ENCODE measurements around the gene SLC26A2.

Gene SLC26A2

DNA sequence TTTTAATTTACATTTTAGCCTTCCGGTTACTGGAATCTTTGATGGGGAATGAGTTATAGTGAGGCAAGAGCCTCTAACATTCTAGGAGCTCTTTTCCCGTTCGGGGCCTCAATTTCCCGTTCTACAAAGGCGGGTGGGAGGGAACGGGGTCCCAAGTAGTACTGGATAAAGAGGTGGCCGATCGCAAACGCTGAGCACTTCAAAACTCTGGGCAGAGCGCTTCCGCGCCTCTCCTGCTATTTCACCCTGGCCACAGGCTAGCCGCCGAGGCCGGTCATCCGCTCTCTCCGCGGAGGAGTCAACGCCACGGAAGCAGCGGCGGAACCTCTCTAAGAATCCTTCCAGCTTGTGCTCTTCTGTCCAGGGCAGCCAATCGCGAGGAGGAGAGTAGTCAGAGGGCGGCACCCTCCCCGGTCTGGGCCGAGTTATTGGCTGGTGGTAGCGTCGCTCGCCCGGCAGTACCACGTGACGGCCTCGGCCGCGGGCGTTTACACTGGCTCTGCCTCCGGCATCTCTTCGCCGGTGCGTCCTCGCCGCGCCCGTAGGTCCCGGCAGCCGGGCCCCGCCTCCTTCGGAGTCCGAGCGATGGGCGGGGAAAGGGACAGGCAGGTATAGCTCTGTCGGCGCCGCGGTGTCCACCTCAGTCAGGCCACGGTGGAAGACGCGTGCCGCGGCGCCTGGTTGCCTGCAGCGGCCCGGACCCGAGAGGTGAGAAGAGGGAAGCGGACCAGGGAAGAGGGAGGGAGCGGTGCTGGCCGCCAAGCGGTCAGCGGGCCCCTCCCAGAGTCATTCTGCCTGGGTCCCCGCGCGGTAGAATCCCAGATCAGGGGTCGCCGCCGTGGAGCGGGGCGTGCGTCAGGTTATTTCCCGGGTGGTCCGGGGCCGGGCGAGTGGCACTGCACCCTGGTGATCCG lies at the start of gene SLC26A2:
Gene SLC26A2, plus strand, starts transcription at position 487 of the 914 bp plus-strand sequence. CDS start 16,895 bp downstream, outside the sequence.
- DNase-seq = peak; percentile 96

DNA sequence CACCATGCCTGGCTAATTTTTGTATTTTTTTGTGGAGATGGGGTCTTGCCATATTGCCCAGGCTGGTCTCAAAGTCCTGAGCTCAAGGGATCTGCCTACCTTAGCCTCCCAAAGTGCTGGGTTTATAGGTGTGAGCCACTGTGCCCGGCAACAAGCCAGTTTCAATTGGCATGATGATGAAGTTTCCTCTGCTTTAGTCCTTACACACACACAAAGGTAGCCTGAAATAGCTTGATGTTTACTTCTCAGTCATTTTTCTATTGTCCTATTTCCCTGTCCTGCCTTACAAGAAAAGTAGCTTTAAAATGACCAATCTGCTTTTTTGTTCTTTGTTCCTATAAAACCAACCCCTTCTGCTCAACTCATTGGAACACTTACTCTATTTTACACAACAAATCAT lies 49.5 kb upstream of the SLC26A2 start:
- DNase-seq = no peak

DNA sequence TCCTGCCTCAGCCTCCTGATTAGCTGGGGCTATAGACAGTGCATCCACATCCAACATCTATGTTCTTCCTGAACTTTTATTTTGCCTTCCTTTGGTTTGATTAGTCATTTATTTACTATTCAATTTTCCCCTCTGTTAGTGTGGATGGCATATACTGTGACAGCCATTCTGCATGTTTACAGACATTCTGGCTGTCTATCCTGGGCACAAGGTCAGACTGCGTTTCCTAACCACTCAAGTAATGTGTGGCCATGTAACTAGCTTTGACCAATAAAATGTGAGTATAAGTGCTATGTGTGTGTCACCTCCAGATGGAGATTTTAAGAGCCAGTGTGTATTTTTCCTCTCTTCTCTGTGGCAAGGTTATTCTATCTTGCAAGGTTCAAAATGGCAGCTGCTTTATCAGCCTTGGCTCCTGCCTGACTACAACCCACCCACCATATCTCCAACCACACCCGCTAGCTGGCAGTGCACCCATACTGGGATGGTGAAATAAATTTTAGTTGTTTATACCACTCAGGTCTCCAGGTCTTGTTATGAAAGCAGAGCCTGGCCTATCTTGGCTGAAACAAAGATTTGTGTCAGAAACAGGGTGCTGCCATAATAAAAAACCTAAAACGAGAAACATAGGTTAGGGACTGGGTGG lies 48.2 kb upstream of the SLC26A2 start:
- no peak for DNase-seq

DNA sequence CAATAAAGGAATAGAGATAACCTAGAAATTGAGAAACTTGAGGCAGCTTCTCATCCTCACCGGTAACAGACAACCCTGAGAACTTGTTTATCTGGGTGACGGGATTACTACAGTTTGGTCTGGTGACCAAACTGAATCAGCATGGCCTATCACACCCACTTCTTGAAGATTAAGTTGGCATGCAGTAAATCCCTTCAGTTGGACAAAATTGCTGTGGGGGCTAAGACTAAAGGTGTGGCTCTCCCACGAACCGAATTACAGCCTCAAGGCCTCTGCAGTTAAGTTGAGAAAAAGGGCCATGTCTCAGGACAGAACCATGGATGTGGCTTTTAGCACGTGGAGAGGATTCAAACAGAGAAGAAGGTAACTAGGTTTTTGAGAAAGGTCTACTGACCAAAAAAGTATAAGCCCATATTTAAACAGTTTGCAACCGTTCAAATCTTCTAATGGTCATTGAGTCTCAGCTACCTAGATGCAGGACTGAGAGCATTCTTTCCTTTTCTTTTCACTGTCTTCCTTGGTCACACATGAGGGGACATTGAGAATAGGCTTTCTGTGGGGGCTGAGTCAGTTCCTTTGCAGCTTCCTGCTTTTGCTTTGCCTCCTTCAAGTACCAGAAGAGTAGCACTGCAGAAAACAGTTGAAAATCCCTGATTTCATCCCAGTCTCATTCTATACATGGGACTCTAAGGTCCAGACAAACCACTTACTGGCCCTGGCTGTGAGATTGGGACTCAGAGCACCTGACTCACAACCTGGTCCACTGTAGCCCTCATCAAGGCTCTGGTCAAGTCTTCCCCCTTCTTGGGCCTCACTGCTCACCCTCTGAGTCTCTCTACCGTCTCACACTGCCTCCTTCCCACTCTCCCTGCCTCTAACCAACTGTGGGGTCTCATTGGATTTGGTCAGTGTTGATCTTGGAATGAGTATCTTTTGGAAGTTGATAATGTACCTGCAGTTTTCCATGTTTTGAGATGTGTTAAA lies 46.8 kb upstream of the SLC26A2 start:
- DNase-seq = no peak

DNA sequence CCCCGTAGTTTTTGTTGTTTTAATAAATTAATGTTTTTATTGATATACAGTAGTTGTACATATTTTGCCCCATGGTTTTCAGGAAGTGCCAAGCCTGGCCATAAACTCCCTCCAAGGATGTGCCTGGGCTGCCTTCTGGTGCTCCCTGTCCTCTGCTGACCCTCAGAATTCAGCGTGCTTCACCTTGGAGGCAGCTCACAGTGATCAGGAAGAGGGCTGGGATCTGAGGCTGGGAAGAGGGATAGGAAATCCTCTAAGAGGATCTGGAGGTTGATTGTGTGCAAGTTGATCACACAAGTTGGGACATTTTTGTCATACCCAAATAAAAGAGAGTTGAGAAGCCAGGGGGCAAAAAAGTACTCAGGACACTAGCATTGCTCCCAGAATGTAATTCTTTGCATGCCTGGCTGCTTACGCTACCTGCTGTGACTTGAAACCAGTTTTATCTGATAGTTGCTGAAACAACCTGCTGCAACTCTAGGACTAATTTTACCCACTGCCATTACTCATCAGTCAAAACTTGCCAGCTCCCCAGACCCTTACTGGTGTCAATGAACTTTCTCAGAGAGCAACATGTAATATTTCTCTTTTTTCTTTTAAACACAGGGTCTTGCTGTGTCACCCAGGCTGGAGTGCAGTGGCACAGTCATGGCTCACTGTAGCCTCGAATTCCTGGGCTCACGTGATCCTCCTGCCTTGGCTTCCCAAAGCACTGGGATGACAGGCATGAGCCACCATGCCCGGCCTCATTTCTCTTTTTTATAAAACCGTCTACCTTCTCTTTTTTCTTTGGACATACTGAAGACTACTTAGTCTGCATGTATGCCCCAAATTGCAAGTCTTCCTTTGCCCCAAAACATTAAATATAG lies 44.9 kb upstream of the SLC26A2 start:
- no peak for DNase-seq

DNA sequence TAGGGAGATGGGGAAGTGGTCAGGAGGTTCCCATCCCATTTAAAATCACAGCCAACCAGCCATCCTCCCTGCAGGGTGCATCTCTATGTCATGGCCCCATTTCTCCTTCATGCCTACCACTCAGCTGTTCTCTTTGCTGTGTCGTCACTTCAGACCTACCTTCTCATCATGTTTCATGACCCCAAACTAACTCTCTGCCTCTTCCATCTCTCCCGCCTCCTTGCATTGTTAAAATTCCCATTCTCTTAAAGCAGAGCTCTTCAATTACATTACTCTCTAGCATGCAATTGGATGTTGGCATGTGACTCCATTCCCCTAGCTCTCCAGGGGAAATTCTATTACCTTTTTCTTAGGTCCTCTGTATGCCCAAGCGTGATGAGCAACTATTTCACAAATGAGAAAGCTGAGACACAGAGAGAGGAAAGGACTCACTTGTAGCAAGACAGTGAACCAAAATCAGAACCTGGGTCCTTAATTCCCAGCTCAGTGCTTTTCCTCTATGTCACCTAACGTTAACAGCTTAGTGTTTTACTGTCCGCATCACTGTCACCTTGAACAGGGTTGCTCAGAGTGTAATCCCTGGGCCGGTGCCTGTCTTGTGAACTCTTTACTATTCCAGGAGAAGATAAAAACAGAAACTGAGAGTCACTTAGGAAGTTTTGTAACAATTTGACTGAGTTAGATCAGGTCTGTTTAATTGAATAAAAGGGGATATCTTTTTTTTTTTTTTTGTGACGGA lies 44.1 kb upstream of the SLC26A2 start:
- no peak for DNase-seq

DNA sequence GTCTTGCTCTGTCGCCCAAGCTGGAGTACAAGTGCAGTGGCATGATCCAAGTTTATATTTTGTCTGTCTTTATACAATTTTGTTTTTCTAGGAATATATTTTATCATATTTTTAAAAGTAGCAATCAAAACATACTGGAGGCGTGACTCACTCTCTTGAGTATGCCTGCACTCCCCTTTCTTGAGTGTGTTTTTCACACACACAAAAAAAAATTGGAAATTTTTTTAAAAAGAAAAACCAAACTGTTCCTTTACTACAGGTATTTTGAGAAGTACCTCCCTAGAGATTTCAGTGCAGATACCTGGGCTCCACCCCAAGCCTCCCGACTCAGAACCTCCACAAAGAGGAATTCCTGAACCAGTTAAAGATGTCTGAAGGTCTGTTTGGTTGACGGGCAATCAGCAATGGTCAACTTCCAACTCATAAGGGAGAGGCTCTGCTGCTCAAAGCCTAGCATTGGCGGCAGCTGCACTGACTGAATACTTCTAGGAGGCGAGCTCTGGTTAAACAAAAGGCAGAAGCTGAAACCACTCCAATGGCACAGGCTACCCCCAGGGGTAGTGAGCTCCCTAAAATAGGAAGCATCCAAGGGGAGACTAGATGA lies 43.4 kb upstream of the SLC26A2 start:
- no peak for DNase-seq

DNA sequence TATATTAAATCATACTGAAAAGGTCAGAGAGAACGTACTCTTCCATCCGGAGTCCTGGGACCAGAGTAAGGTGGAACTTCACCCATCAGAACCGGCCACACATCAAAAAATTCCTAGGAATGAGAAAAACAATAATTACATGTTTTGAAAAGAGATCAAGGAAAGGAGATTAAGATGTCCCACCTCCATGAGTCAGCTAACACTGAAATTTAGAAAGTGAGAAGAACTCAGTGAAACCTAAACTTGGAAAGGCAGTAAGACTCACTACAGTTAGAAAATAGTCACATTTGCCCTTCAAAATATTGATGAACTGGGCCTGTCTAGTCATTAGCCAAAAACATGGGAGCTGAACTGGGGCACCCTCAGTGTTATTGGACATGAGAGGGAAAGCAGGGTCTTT lies 39.0 kb upstream of the SLC26A2 start:
- DNase-seq = no peak

DNA sequence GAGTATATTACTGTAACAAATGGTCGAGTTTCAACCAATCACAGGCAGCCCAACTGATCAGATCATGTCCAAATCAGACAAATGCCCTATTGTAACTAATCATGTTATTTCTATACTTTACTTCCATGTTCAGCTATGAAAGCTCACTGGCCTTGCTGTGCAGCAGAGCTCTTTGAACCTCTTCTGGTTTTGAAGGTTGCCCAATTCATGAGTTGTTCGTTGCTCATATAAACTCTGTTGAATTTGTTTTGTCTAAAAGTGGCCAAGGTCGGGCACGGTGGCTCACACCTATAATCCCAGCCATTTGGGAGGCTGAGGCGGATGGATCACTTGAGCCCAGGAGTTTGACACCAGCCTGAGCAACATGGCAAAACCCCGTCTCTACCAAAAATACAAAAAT lies 37.6 kb upstream of the SLC26A2 start:
- no peak for DNase-seq

DNA sequence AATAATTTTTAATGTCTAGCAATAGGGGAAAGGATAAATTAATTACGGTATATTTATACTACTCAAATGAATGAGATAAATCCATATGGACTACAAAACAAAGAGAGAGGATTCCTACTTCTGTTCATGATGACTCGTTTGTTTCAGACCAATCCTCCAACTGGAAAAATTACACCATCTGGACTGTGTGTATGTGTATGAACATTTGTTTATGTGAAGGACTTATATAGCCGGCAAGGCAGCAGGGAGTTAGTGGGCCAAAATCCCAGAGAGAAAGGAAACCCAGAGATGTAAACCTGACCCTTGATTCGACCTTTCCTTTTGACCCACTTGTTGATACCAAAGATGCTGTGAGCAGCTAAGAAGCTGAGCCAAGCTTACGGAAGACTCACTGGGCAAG lies 36.1 kb upstream of the SLC26A2 start:
- no peak for DNase-seq

DNA sequence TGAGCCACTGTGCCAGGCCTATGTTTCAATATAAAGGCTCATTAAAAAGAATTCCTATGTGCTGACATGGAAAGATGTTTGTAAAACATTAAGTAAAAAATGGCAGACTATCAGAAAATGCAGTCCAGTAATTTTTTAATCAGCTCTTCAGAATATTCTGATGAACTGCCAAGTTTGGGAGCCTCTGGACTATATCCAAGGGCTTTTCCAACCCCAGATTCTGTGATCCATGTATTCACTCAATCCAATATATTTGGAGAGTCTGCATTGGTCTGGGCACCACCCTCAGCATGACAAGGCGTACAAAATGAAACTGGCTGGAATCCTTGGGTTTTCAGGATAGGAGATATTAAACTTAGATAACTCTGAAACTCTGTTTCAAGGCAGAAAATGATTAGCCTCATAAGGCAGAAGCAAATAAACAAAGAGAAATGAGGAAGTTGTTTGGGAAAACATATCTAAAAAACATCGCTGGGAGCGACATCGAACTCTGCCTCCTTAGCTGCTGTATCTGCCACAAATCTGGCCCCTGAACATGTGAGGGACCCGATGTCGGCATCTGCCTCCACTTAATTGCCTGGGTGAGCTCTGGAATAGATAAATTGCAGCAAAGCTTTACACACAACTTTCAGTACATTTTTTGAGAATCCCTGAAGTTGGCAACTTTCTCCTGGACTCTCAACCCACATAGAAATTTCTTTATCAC lies 30.4 kb upstream of the SLC26A2 start:
- no peak for DNase-seq

DNA sequence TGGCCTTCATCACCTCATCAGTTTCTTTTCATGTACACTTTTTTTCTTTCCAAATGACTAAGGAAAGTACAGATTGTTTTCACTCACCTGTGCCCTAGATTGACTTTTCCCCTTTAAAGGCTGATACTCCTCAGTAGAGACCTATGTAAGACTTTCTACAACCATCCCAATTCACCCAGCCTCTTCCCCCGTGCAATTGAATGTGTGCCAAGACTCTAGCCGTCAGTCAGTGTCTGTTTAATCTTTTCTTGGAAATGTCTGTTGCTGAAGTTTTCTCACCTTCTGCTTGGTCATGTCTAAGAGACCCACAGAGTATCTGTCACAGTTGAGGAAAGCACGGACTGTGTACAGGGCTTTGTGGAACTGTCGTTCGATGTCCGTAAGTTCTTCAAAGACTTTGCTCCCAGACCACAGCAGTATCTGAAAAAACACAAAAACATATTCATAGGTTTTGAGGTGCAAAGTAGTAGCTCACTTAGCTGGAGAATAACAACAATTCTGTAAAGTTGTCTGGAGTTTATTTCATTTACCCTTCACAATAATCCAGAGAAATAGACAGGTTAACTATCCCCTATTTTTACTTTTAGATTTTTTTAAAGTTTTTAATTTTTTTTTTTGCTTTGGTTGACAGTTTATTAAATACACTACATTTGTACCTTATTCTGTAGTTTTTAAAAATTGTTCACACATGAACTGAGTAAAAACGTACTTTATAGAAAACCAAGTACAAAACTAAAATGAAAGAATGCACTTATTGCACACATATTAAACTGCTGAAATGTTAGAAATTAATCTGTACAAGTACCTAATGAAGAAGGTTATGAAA lies 29.6 kb upstream of the SLC26A2 start:
- no peak for DNase-seq

DNA sequence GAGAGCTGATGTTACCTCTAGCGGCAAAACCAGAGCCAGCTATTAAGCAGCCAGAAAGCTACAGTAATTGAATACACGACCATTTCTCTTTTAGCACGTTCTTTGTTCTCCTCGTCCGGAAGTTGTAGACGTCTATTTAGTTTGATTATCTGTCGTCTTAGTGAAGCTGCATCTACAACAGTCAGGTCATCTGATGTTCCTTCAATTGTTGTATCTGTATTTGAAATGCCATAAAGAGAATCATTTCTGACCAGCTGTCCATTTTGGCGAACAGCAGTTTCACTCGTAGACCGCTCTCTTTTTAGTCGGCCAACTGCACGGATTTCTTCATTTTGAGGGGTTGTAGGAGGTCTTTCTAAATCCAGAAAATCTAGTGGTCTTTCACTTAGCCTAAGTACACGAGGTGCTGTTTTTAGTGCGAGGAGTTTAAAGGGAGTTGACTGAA lies 28.5 kb upstream of the SLC26A2 start:
- peak; percentile 16 for DNase-seq

DNA sequence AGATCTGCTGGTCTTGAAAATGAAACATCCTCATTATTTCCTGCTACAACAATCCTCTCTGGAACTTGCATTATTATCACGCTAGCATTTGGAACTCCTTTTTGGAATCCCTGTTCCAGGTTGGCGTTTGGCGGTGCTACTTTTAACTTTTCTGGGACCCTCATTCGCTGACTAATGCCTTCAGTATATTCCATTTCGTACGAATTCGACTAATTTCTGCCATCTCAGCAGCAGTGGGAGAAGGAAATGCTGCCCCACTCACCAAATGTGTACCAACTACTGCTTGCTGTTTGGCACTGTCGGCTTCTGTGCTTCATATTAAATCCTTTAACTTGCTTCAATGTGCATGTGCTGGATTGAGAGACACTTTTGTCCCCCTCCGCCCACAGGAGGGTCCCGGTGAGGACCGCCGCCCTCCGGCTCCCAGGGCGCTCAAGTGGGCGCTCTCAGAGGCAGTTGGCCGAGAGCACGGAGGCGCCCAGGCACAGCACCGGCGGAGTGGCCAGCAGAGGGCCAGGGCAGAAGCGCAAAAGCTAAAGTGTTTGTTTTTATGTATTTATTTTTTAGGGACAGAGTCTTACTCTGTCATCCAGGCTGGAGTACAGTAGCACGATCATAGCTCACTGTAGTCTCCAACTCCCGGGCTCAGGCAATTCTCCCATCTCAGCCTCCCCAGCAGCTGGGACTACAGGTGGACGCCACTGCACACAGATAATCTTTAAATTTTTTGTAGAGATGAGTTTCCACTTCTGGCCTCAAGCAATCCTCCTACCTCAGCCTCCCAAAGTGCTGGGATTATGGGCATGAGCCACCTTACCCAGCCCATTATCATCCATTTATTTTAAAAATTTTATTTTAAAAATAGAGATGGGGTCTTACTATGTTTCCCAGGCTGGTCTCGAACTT lies 27.9 kb upstream of the SLC26A2 start:
- DNase-seq = peak; percentile 21

DNA sequence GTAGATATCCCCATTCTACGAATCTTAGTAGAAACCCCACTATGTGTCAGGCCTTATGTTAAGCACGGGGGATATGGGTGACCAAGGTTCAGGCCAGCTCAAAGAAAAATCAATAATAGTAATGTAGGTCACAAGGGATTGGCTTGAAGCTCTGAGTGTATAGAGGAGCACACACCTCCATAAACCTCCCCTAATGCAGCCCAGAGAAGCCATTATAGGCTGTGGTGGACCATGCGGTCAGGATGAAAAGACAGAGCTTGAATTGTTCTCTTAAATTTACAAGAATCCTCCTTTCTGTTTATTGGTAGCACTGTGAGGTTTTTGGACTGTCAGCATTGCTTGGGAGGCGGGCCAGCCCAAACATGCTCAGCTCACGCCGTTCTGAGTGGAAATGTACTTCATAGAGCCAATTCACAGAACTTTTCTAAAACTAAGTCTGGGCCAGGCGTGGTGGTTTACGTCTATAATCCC lies 25.1 kb upstream of the SLC26A2 start:
- no peak for DNase-seq

DNA sequence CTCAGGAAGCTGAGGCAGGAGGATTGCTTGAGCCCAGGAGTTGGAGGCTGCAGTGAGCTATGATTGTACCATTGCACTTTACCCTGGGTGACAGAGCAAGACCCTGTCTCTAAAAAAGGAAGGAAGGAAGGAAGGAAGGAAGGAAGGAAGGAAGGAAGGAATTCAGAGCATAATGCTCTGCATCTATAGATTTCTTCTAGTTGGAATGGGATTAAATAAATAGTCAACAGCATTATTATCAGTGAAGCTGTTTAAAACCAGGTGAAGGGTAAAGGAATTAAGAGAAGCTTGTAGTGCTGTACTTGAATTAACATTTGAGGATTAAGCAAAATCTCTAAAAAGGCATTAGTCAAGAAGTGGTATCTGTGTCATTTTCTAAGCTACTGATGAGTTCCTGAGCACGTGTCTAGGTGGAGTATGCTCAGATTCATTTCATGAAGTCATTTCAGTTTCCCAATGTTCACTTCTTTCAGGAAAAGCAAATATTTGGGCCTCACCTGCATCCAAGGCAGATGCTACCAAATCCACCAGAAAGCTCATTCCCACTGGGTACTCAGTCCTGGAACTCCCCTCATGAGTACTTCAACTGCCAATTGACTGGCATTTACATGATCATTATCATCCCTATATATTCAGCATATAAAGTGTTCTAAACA lies 24.4 kb upstream of the SLC26A2 start:
- DNase-seq = no peak

DNA sequence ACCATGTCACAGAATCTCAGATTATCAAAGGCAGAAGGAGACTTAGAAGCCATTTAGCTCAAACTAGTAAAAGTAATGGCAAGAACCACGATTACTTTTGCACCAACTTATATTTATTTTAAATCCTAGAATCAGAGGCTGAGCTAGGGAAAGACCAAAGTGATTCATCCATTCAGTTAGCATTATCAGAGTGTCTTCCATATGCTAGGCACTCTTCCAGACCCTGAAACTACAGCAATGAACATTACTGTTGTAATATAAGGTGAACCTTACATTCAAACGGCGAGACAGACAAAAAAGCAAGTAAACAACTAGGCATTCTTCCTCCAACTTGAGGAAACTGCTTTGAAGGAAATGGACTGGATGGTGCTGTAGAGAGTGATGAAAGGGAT lies 23.9 kb upstream of the SLC26A2 start:
- no peak for DNase-seq

Data from NCI-H510A (cell line).